ENCODE data around the gene CNOT2.
"Not testable (repeated sequence)": the region's sequence is repeated elsewhere in the genome, so short reads cannot be mapped to it uniquely, and the experiment has no call there.

CNOT2 gene

GRCh38 chr12:70292017-70292776, 49.0 kb downstream of the CNOT2 start:
- no peak overlapping the region for H3K27ac ChIP-seq (replicated peaks)

GRCh38 chr12:70304684-70305555, 61.7 kb downstream of the CNOT2 start:
- H3K4me3 ChIP-seq (replicated peaks; ENCODE audit: insufficient read depth, low read length); H3K27ac ChIP-seq (replicated peaks); DNase-seq (ENCODE audit: low read depth in 1 of 2, low spot score in 1 of 2); H3K27me3 ChIP-seq (ENCODE audit: insufficient read depth, poor library complexity, severe bottlenecking): not testable (repeated sequence)

More at GRCh38 chr12:70292017-70292776, 49.0 kb downstream of the CNOT2 start:
- no peak for TF ChIP-seq CTCF (IDR thresholded peaks at IDR 0.05; ENCODE audit: insufficient read depth, low read length)
- no peak for TF ChIP-seq SPI1 (IDR thresholded peaks at IDR 0.05; ENCODE audit: borderline replicate concordance, low read depth)
- no peak for TF ChIP-seq REST (IDR thresholded peaks at IDR 0.05; ENCODE audit: insufficient replicate concordance, low read depth)
- no peak for TF ChIP-seq POLR2AphosphoS5 (IDR thresholded peaks at IDR 0.05; ENCODE audit: low read depth)
- no peak for TF ChIP-seq GABPA (IDR thresholded peaks at IDR 0.05; ENCODE audit: low read depth)
- Histone ChIP-seq H3K27me3 (ENCODE audit: insufficient read depth, poor library complexity, severe bottlenecking) (no peaks in the 10 kb centered on the region), H3K4me3 (replicated peaks; ENCODE audit: insufficient read depth, low read length) (no peak overlapping the region)
- DNase-seq (ENCODE audit: low read depth in 1 of 2, low spot score in 1 of 2) = no peak

- DNase-seq (ENCODE audit: low read depth in 1 of 2, low spot score in 1 of 2) = no peak
- no peaks in the 10 kb centered on the region for H3K27me3 ChIP-seq (ENCODE audit: insufficient read depth, poor library complexity, severe bottlenecking)
- H3K4me3 ChIP-seq (replicated peaks; ENCODE audit: insufficient read depth, low read length) = no peak overlapping the region
- no peak overlapping the region for H3K27ac ChIP-seq (replicated peaks)
- TF ChIP-seq REST (IDR thresholded peaks at IDR 0.05; ENCODE audit: insufficient replicate concordance, low read depth) = no peak
- TF ChIP-seq GABPA (IDR thresholded peaks at IDR 0.05; ENCODE audit: low read depth) = no peak
- TF ChIP-seq SPI1 (IDR thresholded peaks at IDR 0.05; ENCODE audit: borderline replicate concordance, low read depth) = no peak
- TF ChIP-seq CTCF (IDR thresholded peaks at IDR 0.05; ENCODE audit: insufficient read depth, low read length) = no peak
- no peak for TF ChIP-seq POLR2AphosphoS5 (IDR thresholded peaks at IDR 0.05; ENCODE audit: low read depth)
These were observed 62.6 kb downstream of the CNOT2 start for GRCh38 chr12:70305794-70306193.

- no peak for DNase-seq (ENCODE audit: low read depth in 1 of 2, low spot score in 1 of 2)
- TF ChIP-seq REST (IDR thresholded peaks at IDR 0.05; ENCODE audit: insufficient replicate concordance, low read depth) (no peak), SPI1 (IDR thresholded peaks at IDR 0.05; ENCODE audit: borderline replicate concordance, low read depth) (no peak), GABPA (IDR thresholded peaks at IDR 0.05; ENCODE audit: low read depth) (no peak), POLR2AphosphoS5 (IDR thresholded peaks at IDR 0.05; ENCODE audit: low read depth) (no peak), CTCF (IDR thresholded peaks at IDR 0.05; ENCODE audit: insufficient read depth, low read length) (no peak)
- Histone ChIP-seq H3K27ac (replicated peaks) (no peak overlapping the region), H3K4me3 (replicated peaks; ENCODE audit: insufficient read depth, low read length) (no peak overlapping the region), H3K27me3 (ENCODE audit: insufficient read depth, poor library complexity, severe bottlenecking) (no peaks in the 10 kb centered on the region)
These were observed 63.4 kb downstream of the CNOT2 start for GRCh38 chr12:70306676-70307075.

Data from HL-60 (cell line).